ENCODE results near the gene TBC1D2B. TPM values are rescaled to one million over a fixed set of nuclear protein-coding genes. Genes with fewer than 3 reads are reported as not detected.

The TBC1D2B gene
- total RNA-seq, 5 donors from 2014 or later (not counting 1 experiment from before 2014, with no cell fraction given): 86.1 to 106 (median 101) TPM

GRCh38 chr15:78023865-78024518, 53.5 kb downstream of the TBC1D2B start:
- no peaks in the 10 kb centered on the region for H3K27me3 Mint-ChIP-seq
- Histone ChIP-seq H3K4me1 (ENCODE audit: control insufficient read depth in 1 of 2, extremely low read depth in 1 of 2, insufficient read depth in 2 of 2, low read length in 2 of 2) (peaks cover 4% of the 10 kb centered on the region in 2 experiments), H3K4me3 (ENCODE audit: control insufficient read depth in 1 of 2, extremely low read depth in 1 of 2, low read length in 1 of 2) (no peak overlapping the region), H3K36me3 (ENCODE audit: control insufficient read depth in 2 of 2, extremely low read depth in 1 of 2, insufficient read depth in 1 of 2, low read length in 1 of 2) (peaks cover 33 to 70% of the 10 kb centered on the region in 2 donors), H3K9me3 (no peaks in the 10 kb centered on the region), H3K27ac (ENCODE audit: low read length) (no peak overlapping the region), H3K27me3 (replicated peaks in 1 of 2; ENCODE audit: control insufficient read depth in 2 of 2, extremely low read depth in 1 of 2, insufficient read depth in 2 of 2, low read length in 1 of 2) (no peaks in the 10 kb centered on the region)
- H3K27ac Mint-ChIP-seq: no peak overlapping the region
- H3K4me3 Mint-ChIP-seq: no peak overlapping the region
- H3K4me1 Mint-ChIP-seq: peaks cover 6 to 19% (median 15%) of the 10 kb centered on the region in 3 donors
- DNase-seq: no peak
- H3K9me3 Mint-ChIP-seq: no peaks in the 10 kb centered on the region
- ChIA-PET CTCF (interaction anchor here in 1 of 2 donors (0.5 to 0.8 kb wide), 3 partner anchors 8 to 84 kb away, joined by 4 read pairs; no protein-coding TSS in a partner anchor), POLR2A (no interaction called here)
- peaks cover 61% of the 10 kb centered on the region for H3K36me3 Mint-ChIP-seq
- 94% methylated on average over 14 of the region's 17 CpGs for WGBS (ENCODE audit: insufficient coverage)
- ATAC-seq (replicated peaks in 1 of 4): no peak

DNA sequence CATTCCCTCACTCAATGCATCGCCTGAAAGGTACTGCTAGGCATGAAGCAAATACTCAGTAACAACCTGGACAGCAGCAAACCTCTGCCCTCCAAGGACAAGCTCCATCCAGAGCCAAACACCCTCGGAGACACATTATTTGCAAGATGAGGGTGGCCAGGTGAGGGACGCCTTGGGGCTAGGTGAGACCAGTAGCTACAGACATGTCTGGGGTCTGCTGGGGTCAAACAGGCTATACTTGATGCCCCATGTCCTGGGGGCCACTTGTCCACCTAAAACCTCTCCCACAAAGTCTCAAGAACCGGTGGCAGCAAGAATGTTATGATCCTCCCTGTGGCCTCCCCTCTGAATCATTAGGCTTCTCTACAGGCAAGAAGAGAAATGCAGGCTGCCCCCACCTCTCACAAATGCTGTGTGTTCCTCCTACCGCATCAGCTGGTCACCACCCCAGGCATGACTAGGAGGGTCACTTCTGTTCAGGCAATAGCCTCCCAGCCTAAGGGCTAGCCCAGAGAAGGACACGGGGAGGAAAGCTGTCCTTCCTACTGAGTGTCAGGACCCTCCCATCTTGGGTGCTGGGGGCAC, 54.3 kb downstream of the TBC1D2B start:
- ATAC-seq (replicated peaks in 1 of 4) (no peak), DNase-seq (no peak)
- ChIA-PET POLR2A (no interaction called here), CTCF (interaction anchor here in 1 of 2 donors (1.1 kb wide), 1 partner anchor 9 kb away, joined by 3 read pairs; no protein-coding TSS in a partner anchor)
- Mint-ChIP-seq H3K4me1 (peaks cover 14 to 26% (median 19%) of the 10 kb centered on the region in 3 donors), H3K27me3 (no peaks in the 10 kb centered on the region), H3K9me3 (no peaks in the 10 kb centered on the region), H3K36me3 (peaks cover 58% of the 10 kb centered on the region), H3K27ac (peak overlapping the region in 1 of 2 donors; percentile 46), H3K4me3 (no peak overlapping the region)
- Histone ChIP-seq H3K9me3 (no peaks in the 10 kb centered on the region), H3K27ac (ENCODE audit: low read length) (no peak overlapping the region), H3K36me3 (ENCODE audit: control insufficient read depth in 2 of 2, extremely low read depth in 1 of 2, insufficient read depth in 1 of 2, low read length in 1 of 2) (peaks cover 33 to 62% of the 10 kb centered on the region in 2 donors), H3K4me3 (ENCODE audit: control insufficient read depth in 1 of 2, extremely low read depth in 1 of 2, low read length in 1 of 2) (no peak overlapping the region), H3K27me3 (replicated peaks in 1 of 2; ENCODE audit: control insufficient read depth in 2 of 2, extremely low read depth in 1 of 2, insufficient read depth in 2 of 2, low read length in 1 of 2) (no peaks in the 10 kb centered on the region), H3K4me1 (ENCODE audit: control insufficient read depth in 1 of 2, extremely low read depth in 1 of 2, insufficient read depth in 2 of 2, low read length in 2 of 2) (peaks cover 6% of the 10 kb centered on the region in 2 experiments)
- 96% methylated on average over 4 of the region's 6 CpGs for WGBS (ENCODE audit: insufficient coverage)

GRCh38 chr15:78021761-78022160, 55.8 kb downstream of the TBC1D2B start:
- Mint-ChIP-seq H3K4me1 (peaks cover 27 to 30% (median 30%) of the 10 kb centered on the region in 3 donors), H3K27me3 (no peaks in the 10 kb centered on the region), H3K27ac (peak overlapping the region in 1 of 2 donors; percentile 55), H3K9me3 (no peaks in the 10 kb centered on the region), H3K36me3 (peaks cover 60% of the 10 kb centered on the region), H3K4me3 (no peak overlapping the region)
- Histone ChIP-seq H3K36me3 (ENCODE audit: control insufficient read depth in 2 of 2, extremely low read depth in 1 of 2, insufficient read depth in 1 of 2, low read length in 1 of 2) (peaks cover 29 to 57% of the 10 kb centered on the region in 2 donors), H3K27ac (ENCODE audit: low read length) (no peak overlapping the region), H3K9me3 (no peaks in the 10 kb centered on the region), H3K27me3 (replicated peaks in 1 of 2; ENCODE audit: control insufficient read depth in 2 of 2, extremely low read depth in 1 of 2, insufficient read depth in 2 of 2, low read length in 1 of 2) (no peaks in the 10 kb centered on the region), H3K4me1 (ENCODE audit: control insufficient read depth in 1 of 2, extremely low read depth in 1 of 2, insufficient read depth in 2 of 2, low read length in 2 of 2) (peaks cover 6% of the 10 kb centered on the region in 2 experiments), H3K4me3 (ENCODE audit: control insufficient read depth in 1 of 2, extremely low read depth in 1 of 2, low read length in 1 of 2) (no peak overlapping the region)
- no peak for DNase-seq
- 95% methylated on average over 12 of the region's 12 CpGs for WGBS (ENCODE audit: insufficient coverage)
- POLR2A ChIA-PET: interaction anchor here in 1 of 2 donors (0.5 kb wide), 1 partner anchor 11 kb away, joined by 3 read pairs; no protein-coding TSS in a partner anchor
- CTCF ChIA-PET: interaction anchor here in 1 of 2 donors (0.6 kb wide), 1 partner anchor 94 kb away, joined by 4 read pairs; no protein-coding TSS in a partner anchor
- ATAC-seq (replicated peaks in 1 of 4): no peak

DNA sequence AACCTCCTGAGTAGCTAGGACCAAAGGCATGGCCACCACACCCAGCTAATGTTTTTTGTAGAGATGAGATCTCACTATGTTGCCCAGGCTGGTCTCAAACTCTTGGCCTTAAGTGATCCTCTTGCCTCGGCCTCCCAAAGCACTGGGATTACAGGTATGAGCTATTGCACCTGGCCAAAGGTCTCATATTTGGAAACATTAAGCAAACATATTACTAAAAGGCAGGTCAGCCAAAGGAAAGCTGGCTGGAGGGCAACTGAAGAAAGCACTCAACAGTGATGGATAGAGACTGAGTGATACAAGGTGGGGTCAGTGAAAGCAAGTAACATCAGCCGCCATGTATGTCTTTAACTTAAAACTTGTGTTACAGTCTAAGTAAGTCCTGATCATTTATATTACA, 57.5 kb downstream of the TBC1D2B start:
- 100% methylated on average over 1 of the region's 2 CpGs for WGBS (ENCODE audit: insufficient coverage)
- Histone ChIP-seq H3K4me1 (ENCODE audit: control insufficient read depth in 1 of 2, extremely low read depth in 1 of 2, insufficient read depth in 2 of 2, low read length in 2 of 2) (peaks cover 6% of the 10 kb centered on the region in 2 experiments), H3K27ac (ENCODE audit: low read length) (no peak overlapping the region), H3K9me3 (no peaks in the 10 kb centered on the region), H3K36me3 (ENCODE audit: control insufficient read depth in 2 of 2, extremely low read depth in 1 of 2, insufficient read depth in 1 of 2, low read length in 1 of 2) (peaks cover 21 to 69% of the 10 kb centered on the region in 2 donors), H3K27me3 (replicated peaks in 1 of 2; ENCODE audit: control insufficient read depth in 2 of 2, extremely low read depth in 1 of 2, insufficient read depth in 2 of 2, low read length in 1 of 2) (no peaks in the 10 kb centered on the region), H3K4me3 (ENCODE audit: control insufficient read depth in 1 of 2, extremely low read depth in 1 of 2, low read length in 1 of 2) (no peak overlapping the region)
- ATAC-seq (replicated peaks in 1 of 4) (no peak), DNase-seq (no peak)
- Mint-ChIP-seq H3K27ac (peak overlapping the region in 1 of 2 donors; percentile 53), H3K4me3 (no peak overlapping the region), H3K4me1 (peaks cover 27 to 30% (median 30%) of the 10 kb centered on the region in 3 donors), H3K36me3 (peaks cover 60% of the 10 kb centered on the region), H3K27me3 (no peaks in the 10 kb centered on the region), H3K9me3 (no peaks in the 10 kb centered on the region)
- POLR2A ChIA-PET: no interaction called here
- CTCF ChIA-PET: no interaction called here

DNA sequence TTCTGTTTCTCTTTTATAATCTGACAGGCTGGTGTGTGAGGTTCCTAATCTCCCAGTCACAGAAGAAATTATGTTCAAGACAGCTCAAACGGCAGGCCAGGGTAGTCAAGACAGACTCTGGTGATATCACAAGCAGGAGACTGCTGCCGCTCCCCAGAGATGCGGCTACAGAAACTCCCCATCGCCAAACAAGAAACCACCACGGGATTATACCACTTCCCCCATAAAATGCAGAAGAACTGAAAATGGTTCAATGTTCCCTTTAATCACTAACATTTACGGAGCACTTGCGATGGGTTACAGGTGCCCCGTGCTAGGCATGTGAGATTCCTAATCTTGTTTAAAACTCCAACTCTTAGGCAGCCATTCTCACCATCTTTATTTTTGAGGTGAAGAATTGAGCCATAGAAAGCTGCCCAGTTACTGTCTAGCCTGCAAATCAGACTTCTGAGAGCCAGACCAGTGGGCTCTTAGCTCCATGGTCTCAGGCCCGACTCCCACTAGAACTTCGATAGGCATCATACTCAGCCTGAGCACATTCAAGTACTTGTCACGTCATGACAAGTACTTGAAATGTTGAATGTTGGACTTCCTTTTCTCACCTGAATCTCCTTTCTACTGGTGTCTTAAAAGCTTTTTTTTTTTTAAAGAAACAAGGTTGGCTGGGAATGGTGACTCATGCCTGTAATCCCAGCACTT, 58.4 kb downstream of the TBC1D2B start:
- Mint-ChIP-seq H3K4me3 (peak overlapping the region in 1 of 3 donors; percentile 23), H3K27ac (peak overlapping the region; percentile 75 to 87), H3K9me3 (no peaks in the 10 kb centered on the region), H3K4me1 (peaks cover 27 to 30% (median 28%) of the 10 kb centered on the region in 3 donors), H3K36me3 (peaks cover 55% of the 10 kb centered on the region), H3K27me3 (no peaks in the 10 kb centered on the region)
- ChIA-PET POLR2A (interaction anchor here in 1 of 2 donors (0.5 kb wide), 1 partner anchor 276 kb away, joined by 5 read pairs; no protein-coding TSS in a partner anchor), CTCF (interaction anchor here (0.7 to 1.2 kb wide), 2 partner anchors 14 to 88 kb away, joined by 3 to 4 read pairs; no protein-coding TSS in a partner anchor)
- H3K4me1 ChIP-seq (ENCODE audit: control insufficient read depth in 1 of 2, extremely low read depth in 1 of 2, insufficient read depth in 2 of 2, low read length in 2 of 2): peaks cover 6% of the 10 kb centered on the region in 2 experiments
- ATAC-seq (replicated peaks in 1 of 4) (peak; percentile 38 to 97 (median 59)), DNase-seq (peak in 13 of 35 experiments; percentile 9 to 48 (median 24))
- no peaks in the 10 kb centered on the region for H3K27me3 ChIP-seq (replicated peaks in 1 of 2; ENCODE audit: control insufficient read depth in 2 of 2, extremely low read depth in 1 of 2, insufficient read depth in 2 of 2, low read length in 1 of 2)
- peaks cover 16 to 68% of the 10 kb centered on the region in 2 donors for H3K36me3 ChIP-seq (ENCODE audit: control insufficient read depth in 2 of 2, extremely low read depth in 1 of 2, insufficient read depth in 1 of 2, low read length in 1 of 2)
- H3K9me3 ChIP-seq: no peaks in the 10 kb centered on the region
- WGBS (ENCODE audit: insufficient coverage): 45% methylated on average over 8 of the region's 11 CpGs
- H3K4me3 ChIP-seq (ENCODE audit: control insufficient read depth in 1 of 2, extremely low read depth in 1 of 2, low read length in 1 of 2): no peak overlapping the region
- peak overlapping the region; percentile 10 for H3K27ac ChIP-seq (ENCODE audit: low read length)

DNA sequence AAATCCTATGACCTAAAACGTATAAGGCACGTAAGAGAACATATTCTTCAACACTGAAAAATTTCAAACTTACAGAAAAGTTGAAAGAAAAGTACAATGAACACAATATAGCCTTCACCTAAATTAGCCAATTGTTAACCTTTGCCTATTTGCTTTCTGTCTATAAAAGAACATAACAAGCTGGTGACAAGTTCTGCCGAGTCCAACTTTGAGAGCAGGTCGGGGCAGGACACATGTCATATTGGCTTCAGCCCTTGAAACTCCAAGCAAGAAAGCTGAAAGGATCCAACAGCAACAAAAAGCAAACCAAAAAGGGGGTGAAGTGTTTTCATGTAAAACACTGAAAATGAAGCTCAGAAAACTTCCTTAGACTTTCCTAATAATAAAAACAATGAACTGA, 59.1 kb downstream of the TBC1D2B start:
- peaks cover 54% of the 10 kb centered on the region for H3K36me3 Mint-ChIP-seq
- H3K36me3 ChIP-seq (ENCODE audit: control insufficient read depth in 2 of 2, extremely low read depth in 1 of 2, insufficient read depth in 1 of 2, low read length in 1 of 2): peaks cover 10 to 67% of the 10 kb centered on the region in 2 donors

More for the DNA sequence above, 59.1 kb downstream of the TBC1D2B start:
- POLR2A ChIA-PET: no interaction called here
- no peak for DNase-seq
- Mint-ChIP-seq H3K27me3 (no peaks in the 10 kb centered on the region), H3K4me3 (peak overlapping the region in 1 of 3 donors; percentile 23), H3K4me1 (peaks cover 24 to 30% (median 28%) of the 10 kb centered on the region in 3 donors), H3K27ac (peak overlapping the region in 1 of 2 donors; percentile 87), H3K9me3 (no peaks in the 10 kb centered on the region)
- CTCF ChIA-PET: interaction anchor here (0.7 to 1.2 kb wide), 3 partner anchors 13 to 89 kb away, joined by 3 to 4 read pairs (median 3); no protein-coding TSS in a partner anchor
- WGBS (ENCODE audit: insufficient coverage): 90% methylated on average over 3 of the region's 4 CpGs
- no peak for ATAC-seq (replicated peaks in 1 of 4)
- Histone ChIP-seq H3K9me3 (no peaks in the 10 kb centered on the region), H3K4me1 (ENCODE audit: control insufficient read depth in 1 of 2, extremely low read depth in 1 of 2, insufficient read depth in 2 of 2, low read length in 2 of 2) (peaks cover 6% of the 10 kb centered on the region in 2 experiments), H3K27ac (ENCODE audit: low read length) (no peak overlapping the region), H3K27me3 (replicated peaks in 1 of 2; ENCODE audit: control insufficient read depth in 2 of 2, extremely low read depth in 1 of 2, insufficient read depth in 2 of 2, low read length in 1 of 2) (no peaks in the 10 kb centered on the region), H3K4me3 (ENCODE audit: control insufficient read depth in 1 of 2, extremely low read depth in 1 of 2, low read length in 1 of 2) (no peak overlapping the region)

All from T-cell (primary cell).